ENCODE data around the gene ANKRD13B.

ANKRD13B gene

DNA sequence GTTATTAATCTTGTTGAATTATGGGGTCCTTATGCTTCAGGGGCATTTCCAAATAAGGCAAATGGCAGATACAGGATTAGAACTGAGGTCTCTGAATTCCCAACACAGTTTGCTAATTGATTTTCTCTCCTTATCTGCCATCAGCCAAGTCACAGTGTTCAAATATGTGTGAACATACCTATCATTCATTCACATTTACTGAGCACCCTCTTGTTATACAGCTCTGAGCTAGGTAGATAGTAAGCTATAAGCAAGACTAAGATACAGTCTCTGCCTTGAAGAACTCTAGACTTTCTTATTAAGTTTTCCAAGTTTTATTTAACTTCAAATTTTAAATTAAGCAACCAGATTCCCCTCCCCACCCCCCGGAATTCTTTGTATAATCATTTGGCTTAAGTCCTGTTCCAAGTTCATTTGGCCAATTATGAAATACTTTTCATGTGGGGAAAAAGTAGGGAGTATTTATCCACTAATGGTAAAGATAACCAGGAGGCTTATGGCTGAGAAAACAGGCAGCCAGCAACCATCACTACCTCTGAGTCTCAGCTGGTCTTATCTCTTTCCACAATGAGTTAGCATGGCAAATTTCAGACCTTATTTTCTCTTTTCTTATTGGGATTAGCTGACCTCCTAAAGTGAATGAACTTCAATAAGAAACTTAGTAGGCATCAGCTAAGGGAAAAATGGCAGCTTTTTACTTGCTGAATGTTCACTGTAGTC, 61.2 kb downstream of the ANKRD13B start:
- DNase-seq = no peak

DNA sequence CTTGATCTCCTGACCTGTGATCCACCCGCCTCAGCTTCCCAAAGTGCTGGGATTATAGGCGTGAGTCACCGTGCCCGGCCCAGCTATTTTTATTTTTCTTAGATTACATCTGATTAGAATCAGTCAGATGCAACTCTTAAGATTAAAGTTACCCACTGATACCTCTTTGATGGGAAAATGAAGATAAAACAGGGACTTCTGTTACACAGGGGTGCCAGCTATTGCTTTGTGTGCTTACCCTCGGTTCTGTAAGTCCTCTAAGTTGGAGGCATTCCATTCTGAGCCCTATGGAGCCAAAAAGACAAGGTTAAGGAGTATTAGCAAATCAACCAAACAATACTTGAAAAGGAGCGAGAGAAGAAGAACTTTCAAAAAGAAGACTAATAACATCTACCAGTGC, 62.4 kb downstream of the ANKRD13B start:
- DNase-seq = no peak

DNA sequence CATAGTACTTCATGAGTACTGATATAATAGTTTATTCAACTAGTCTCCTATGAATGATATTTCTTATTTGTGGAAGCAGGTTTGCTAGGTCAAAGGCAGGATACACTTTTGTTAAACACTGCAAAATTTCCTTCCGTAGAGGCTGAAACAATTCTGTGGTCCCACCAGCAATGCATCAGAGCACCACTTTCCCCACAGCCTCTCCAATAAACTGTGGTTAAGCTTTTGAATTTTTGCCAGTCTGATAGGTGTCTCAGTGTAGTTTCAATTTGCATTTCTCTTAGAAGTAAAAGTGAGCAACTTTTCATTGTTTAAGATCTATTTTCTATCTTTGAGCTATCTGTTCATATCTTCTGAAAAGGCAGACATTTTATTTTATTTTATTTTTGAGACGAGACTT, 66.2 kb downstream of the ANKRD13B start:
- no peak for DNase-seq

DNA sequence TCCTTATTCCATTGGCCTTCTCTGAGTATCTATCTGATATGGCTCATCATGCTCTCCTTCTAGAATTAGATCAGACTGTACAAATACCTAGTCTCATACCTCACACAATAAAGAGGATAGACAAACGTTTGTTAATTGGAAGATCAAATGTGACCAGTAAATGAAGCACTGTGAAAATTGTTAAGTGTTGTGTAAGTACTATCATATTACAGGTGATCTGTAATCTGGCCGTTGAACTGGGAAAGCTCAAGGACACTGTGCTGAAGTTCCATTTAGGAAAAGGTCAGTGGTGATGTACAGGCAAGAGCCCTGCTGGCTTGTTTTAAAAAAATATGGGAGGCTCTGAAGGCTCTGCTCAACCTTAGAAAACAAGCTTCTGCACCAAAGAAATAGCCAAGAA, 68.3 kb downstream of the ANKRD13B start:
- no peak for DNase-seq

DNA sequence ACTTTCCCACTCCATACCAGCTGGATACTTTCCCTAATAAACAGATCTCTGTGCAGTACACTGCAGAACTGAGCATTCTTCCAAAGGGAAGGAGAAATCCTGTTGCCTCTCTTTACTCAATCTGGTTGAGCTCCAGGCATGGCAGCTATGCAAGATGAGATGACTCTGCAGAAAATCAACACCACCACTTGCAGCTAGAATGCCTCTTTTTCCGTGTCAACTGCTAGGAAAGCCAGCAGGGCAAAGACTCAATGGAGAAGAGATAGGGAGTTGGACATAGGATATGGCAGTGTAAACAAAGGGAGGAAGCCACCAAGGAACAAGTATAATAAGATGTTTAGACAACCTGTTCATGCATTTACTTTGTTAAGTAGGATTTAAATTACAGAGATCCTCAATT, 70.2 kb downstream of the ANKRD13B start:
- no peak for DNase-seq
